HG02759 (cell line): ENCODE data around the gene NDUFA5.
"Not testable (repeated sequence)": the region's sequence is repeated elsewhere in the genome, so short reads cannot be mapped to it uniquely, and the experiment has no call there.

Source experiments
- ATAC-seq: cut with Tn5 transposase; IDR thresholded peaks from one replicate; pipeline ENCODE4 v1.9.1; 2021; ENCODE audit warnings: mild to moderate bottlenecking, moderate library complexity; ENCODE audit not compliant: unreplicated experiment

NDUFA5 gene

DNA sequence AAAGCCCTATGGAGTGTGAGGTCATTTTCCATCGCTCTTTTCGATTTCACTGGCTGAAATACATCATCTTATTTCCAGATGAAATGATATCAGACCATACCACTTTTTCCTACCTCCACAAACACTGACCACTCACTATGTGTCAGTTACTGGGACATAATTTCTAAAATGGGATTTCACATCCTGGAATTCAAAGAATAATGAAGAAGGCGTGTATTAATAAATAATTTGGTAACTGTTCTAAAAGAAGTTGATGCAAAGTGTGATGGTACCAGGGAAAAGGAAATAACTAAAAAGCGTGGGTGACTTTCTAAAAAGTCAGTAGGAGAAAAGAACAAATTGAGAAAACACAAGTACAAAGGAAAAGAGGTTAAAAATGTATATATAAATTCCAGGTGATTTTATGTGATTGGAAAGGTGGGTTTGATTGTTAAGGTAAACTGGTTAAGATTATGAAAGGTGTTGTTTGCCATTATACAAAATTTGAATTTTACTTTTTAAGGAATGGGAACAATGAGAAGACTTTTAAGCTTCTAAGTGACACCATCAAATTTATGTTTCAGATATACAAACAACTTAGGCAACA, 764 bp upstream of the NDUFA5 start:
- ATAC-seq = no peak

- ATAC-seq = no peak
These were observed 611 bp downstream of the NDUFA5 start for GRCh38 chr7:123557016-123557397.

DNA sequence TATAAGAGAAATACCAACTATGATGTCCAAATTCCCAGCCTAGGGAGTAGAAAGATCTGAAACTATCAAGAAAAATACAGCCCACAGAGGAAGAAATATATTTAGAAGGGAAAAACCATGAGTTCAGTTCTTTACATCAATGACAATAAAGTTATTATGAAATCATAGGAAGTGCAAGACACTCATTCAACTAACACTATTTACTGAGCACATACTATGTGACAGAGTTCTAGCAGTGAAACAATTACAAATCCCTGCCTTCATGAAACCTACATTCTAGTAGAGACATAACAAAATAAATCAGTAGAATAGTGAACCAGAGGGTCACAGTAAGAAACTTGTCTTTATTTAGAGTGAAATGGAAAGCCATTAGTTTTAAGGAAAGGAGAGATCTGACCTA, 2.1 kb downstream of the NDUFA5 start:
- ATAC-seq = no peak

GRCh38 chr7:123553159-123553558, 4.5 kb downstream of the NDUFA5 start:
- no peak for ATAC-seq

- no peak for ATAC-seq
These were observed 5.0 kb downstream of the NDUFA5 start for GRCh38 chr7:123552641-123553040.

DNA sequence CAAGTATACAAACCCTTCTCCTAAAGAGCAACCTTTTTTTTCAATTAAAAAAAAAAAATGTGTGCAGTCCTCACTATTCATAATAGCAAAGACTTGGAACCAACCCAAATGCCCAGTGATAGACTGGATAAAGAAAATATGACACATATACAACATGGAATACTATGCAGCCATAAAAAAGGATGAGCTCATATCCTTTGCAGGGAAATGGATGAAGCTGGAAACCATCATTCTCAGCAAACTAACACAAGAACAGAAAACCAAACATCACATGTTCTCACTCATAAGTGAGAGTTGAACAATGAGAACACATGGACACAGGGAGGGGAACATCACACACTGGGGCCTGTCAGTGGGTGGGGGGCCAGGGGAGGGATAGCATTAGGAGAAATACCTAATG, 5.5 kb downstream of the NDUFA5 start:
- not testable (repeated sequence) for ATAC-seq

GRCh38 chr7:123548406-123548805, 9.2 kb downstream of the NDUFA5 start:
- ATAC-seq = no peak

DNA sequence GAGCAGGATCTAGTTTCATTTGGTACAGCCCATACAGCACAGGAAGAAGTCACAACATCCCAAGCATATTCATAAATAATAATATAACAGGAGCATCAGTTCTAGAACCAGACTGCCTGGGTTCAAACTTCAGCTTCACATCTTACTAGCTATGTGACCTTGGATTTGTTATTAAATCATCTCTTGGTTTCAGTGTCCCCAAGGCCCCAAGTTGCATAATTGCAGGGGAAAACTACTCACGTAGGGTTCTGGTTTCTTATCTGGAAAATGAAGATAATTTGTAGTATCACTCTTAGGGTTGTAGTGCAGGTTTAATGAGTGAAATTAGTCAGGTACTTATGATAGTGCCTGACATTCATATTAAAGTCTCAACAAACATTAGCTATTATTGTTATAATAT, 17.7 kb downstream of the NDUFA5 start:
- no peak for ATAC-seq

- ATAC-seq = no peak
These were observed 18.7 kb downstream of the NDUFA5 start for GRCh38 chr7:123538897-123539296.

GRCh38 chr7:123538189-123538714, 19.4 kb downstream of the NDUFA5 start:
- ATAC-seq = no peak

GRCh38 chr7:123537026-123537642, 20.5 kb downstream of the NDUFA5 start:
- no peak for ATAC-seq

GRCh38 chr7:123535517-123535916, 22.1 kb downstream of the NDUFA5 start:
- ATAC-seq = no peak

- peak; percentile 74 for ATAC-seq
These were observed 23.0 kb downstream of the NDUFA5 start, which contains the start of gene IQUB for GRCh38 chr7:123534383-123535260. TSS of gene IQUB (minus strand) at chr7:123534595. CDS start at chr7:123512340, 22,255 bp downstream.

GRCh38 chr7:123533929-123534382, 23.7 kb downstream of the NDUFA5 start:
- ATAC-seq = peak; percentile 7

DNA sequence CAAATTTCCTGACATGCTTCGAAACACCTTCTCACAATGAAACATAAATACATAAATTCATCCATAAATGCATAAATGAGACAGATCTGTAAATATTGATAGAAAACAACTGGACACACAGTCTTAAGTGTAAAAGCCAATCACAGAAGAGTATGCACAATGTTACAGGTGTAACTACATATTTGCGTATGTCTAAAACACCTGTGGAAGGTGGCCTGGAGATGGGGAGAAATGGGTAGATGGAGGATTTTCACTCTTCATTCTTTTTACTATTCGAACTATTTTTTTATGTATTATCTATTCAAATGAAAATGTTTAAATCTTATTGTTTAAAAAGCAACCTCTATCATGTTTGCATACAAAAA, 24.1 kb downstream of the NDUFA5 start:
- ATAC-seq = no peak

- peak; percentile 34 for ATAC-seq
These were observed 24.6 kb downstream of the NDUFA5 start for GRCh38 chr7:123532788-123533552.

GRCh38 chr7:123532343-123532742, 25.3 kb downstream of the NDUFA5 start:
- ATAC-seq = peak; percentile 5

- ATAC-seq = not testable (repeated sequence)
These were observed 27.5 kb downstream of the NDUFA5 start for GRCh38 chr7:123530035-123530591.

DNA sequence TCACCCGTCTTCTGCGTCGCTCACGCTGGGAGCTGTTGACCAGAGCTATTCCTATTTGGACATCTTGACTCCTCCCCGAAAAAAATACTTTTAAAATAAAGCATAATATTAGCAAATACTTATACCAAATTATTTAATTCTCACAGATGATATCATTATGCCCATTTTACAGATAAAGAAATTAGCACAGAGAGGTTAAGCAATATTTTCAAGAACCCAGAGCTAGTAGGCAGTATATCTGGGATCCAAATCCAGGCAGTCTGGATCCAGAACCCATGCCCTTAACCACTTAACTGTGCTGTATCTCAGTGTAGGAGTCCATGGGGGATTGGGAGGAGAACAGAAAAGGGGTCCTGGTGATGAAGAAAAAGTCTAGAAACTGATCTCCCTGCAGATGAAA, 29.4 kb downstream of the NDUFA5 start:
- ATAC-seq = no peak

DNA sequence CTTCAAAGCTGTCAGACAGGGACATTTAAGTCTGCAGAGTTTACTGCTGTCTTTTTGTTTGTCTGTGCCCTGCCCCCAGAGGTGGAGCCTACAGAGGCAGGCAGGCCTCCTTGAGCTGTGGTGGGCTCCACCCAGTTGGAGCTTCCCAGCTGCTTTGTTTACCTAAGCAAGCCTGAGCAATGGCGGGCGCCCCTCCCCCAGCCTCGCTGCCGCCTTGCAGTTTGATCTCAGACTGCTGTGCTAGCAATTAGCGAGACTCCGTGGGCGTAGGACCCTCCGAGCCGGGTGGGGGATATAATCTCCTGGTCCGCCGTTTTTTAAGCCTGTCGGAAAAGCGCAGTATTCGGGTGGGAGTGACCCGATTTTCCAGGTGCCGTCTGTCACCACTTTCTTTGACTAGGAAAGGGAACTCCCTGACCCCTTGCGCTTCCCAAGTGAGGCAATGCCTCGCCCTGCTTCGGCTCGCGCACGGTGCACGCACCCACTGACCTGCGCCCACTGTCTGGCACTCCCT, 29.8 kb downstream of the NDUFA5 start:
- ATAC-seq = not testable (repeated sequence)
